Endothelial cell of umbilical vein (primary cell): ENCODE results near the gene KIFC3.

Source experiments
- CTCF ChIP-seq, 2 donors: IDR thresholded peaks; 1 replicate in 1 of 2; 2 replicates in 1 of 2; pipeline ENCODE4 v1.5.1; 2011; ENCODE audit warnings: low read length in 2 of 2, mild to moderate bottlenecking in 2 of 2, moderate library complexity in 2 of 2, control low read depth in 1 of 2, inconsistent platforms in 1 of 2, low read depth in 1 of 2; ENCODE audit not compliant: insufficient read depth in 1 of 2; ENCODE audit errors: extremely low read depth in 1 of 2
- EZH2 ChIP-seq: IDR thresholded peaks from 2 replicates; pipeline ENCODE4 v1.6.1; 2012; ENCODE audit warnings: borderline replicate concordance, low read depth, mild to moderate bottlenecking, moderate library complexity, low read length, inconsistent platforms; ENCODE audit not compliant: severe bottlenecking
- GATA2 ChIP-seq: IDR thresholded peaks from 2 replicates; pipeline ENCODE4 v1.7.0; 2011; ENCODE audit warnings: low read depth, mild to moderate bottlenecking, moderate library complexity, mixed read lengths, low read length; ENCODE audit not compliant: insufficient read length, insufficient read depth
- JUN ChIP-seq: IDR thresholded peaks from 2 replicates; pipeline ENCODE4 v1.6.1; 2011; ENCODE audit warnings: borderline replicate concordance, low read depth; ENCODE audit not compliant: insufficient read length, insufficient read depth
- MYC ChIP-seq: IDR thresholded peaks from one replicate; pipeline ENCODE4 v1.6.1; 2011; ENCODE audit warnings: mild to moderate bottlenecking, low read depth, low read length
- POLR2A ChIP-seq: IDR thresholded peaks from 2 replicates; pipeline ENCODE4 v1.6.1; 2012; ENCODE audit warnings: low read depth, mild to moderate bottlenecking, control low read depth, low read length
- POLR2AphosphoS5 ChIP-seq: IDR thresholded peaks from 2 replicates; pipeline ENCODE4 v1.6.1; 2012; ENCODE audit warnings: low read depth, mild to moderate bottlenecking, control low read depth, low read length, moderate library complexity; ENCODE audit not compliant: insufficient read depth

DNA sequence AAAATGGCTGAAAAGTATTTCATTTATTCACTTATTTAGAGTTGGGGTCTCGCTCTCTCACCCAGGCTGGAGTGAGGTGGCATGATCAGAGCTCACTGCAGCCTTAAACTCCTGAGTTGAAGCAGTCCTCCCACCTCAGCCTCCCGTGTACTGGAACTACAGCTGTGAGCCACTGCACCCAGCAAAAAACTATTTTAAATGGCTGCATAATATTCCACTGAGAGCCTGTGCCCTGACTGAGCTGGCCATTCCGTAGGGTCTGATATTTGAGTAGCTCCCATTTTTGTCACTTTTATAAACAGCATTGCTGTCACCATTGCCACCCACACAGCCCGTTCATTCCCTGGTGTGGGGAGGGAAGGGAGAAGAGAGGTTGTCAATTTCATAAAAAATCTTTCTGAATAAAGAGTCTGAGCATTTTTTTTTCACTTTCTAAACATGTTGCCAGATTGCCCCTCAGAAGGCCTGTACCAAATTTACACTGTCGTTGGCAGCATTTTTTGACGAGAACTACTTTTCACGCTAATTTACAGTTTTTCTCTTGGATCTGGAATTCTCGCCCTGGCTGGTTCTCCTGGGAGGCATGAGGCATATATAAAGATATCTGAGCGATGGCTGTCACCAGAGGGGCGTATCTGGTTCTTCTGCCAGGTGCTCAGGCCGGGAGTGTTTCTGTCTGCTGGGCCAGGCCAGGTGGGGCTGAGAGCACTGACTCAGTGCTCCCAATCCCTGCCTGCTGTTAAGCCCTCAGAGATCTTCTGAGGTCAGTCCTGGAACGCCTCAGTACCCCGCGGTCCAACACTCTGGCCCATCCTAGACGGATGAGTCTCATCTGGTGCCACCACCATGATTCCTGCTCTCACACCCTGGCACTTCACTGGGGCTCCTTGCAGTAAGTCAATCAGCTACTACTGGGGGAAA is 7.2 kb upstream of the KIFC3 start:
- TF ChIP-seq POLR2AphosphoS5, result no peak
- TF ChIP-seq CTCF (IDR thresholded peaks at IDR 0.05; ENCODE audit: extremely low read depth in 1 of 2, insufficient read depth in 1 of 2, low read depth in 1 of 2, low read length in 2 of 2), result no peak
- no peak for TF ChIP-seq POLR2A
- TF ChIP-seq MYC, result no peak
- no peak for TF ChIP-seq GATA2
- TF ChIP-seq EZH2, result no peak
- TF ChIP-seq JUN, result no peak
